Epithelial cell of proximal tubule (primary cell): ENCODE results near the gene SPPL2B. TPM values are rescaled to one million over a fixed set of nuclear protein-coding genes. Genes with fewer than 3 reads are reported as not detected.

Experiments used
- DNase-seq: peaks from one replicate; pipeline ENCODE4 v3.0.0-alpha.2; 2011; ENCODE audit warnings: low read depth
- H3K4me3 ChIP-seq: 2 replicates; pipeline ENCODE4 v1.5.1; 2011; ENCODE audit warnings: low read depth, mild to moderate bottlenecking, low read length
- CTCF ChIP-seq: conservative IDR thresholded peaks from 2 replicates; pipeline ENCODE4 v1.5.1; 2012; ENCODE audit warnings: low read depth, mild to moderate bottlenecking, low read length
- total RNA-seq: library from RNA; depleted of rRNA; stranded (reverse); fragments of >200 nt; gene quantifications from 2 replicates; pipeline ENCODE4 v1.2.3, GENCODE V29; 2015

The SPPL2B gene
- total RNA-seq, 1 donor from 2014 or later, result 30.6 TPM

- no peak for TF ChIP-seq CTCF
- H3K4me3 ChIP-seq, result no peak overlapping the region
These were observed 22.8 kb upstream of the SPPL2B start for GRCh38 chr19:2305452-2306280.

GRCh38 chr19:2306281-2306806 is 22.1 kb upstream of the SPPL2B start:
- DNase-seq, result no peak
- TF ChIP-seq CTCF, result no peak
- no peak overlapping the region for H3K4me3 ChIP-seq

More at GRCh38 chr19:2305452-2306280, 22.8 kb upstream of the SPPL2B start:
- no peak for DNase-seq

- no peak for DNase-seq
- H3K4me3 ChIP-seq, result no peak overlapping the region
- no peak for TF ChIP-seq CTCF
These were observed 21.5 kb upstream of the SPPL2B start for GRCh38 chr19:2306971-2307370.

- DNase-seq, result no peak
- no peak for TF ChIP-seq CTCF
- H3K4me3 ChIP-seq, result no peak overlapping the region
These were observed 20.9 kb upstream of the SPPL2B start for GRCh38 chr19:2307518-2308012.

- DNase-seq, result no peak
- TF ChIP-seq CTCF, result no peak
- no peak within 1 kb of the TSS for H3K4me3 ChIP-seq
These were observed 20.3 kb upstream of the SPPL2B start, which contains the start of gene LINGO3 for GRCh38 chr19:2308114-2308556. LINGO3 (minus strand) TSS chr19:2308154; CDS start chr19:2291776, 16,378 bp downstream.

- no peak overlapping the region for H3K4me3 ChIP-seq
- no peak for DNase-seq
- no peak for TF ChIP-seq CTCF
These were observed 18.6 kb upstream of the SPPL2B start for GRCh38 chr19:2309734-2310362.
